H1 (cell line): ENCODE measurements around the gene PTK6. TPM values are rescaled to one million over a fixed set of nuclear protein-coding genes. Genes with fewer than 3 reads are reported as not detected.

Experiments used
- EP300 ChIP-seq, 2 experiments: IDR thresholded peaks; 1 replicate in 1 of 2; 2 replicates in 1 of 2; pipeline ENCODE4 v1.6.1; 2011 to 2012; ENCODE audit warnings: low read depth in 2 of 2, low read length in 2 of 2, mild to moderate bottlenecking in 2 of 2, borderline replicate concordance in 1 of 2, inconsistent platforms in 1 of 2, moderate library complexity in 1 of 2
- HDAC6 ChIP-seq: IDR thresholded peaks from one replicate; pipeline ENCODE4 v1.7.1; 2012; ENCODE audit warnings: low read depth, mild to moderate bottlenecking, inconsistent platforms, low read length, moderate library complexity
- polyA plus RNA-seq, 7 experiments: library from polyadenylated mRNA; depleted of rRNA in 3 of 7; stranded (reverse) in 5 of 7; unstranded in 2 of 7; fragments of >200 nt in 5 of 7; fragments of 200-250 nt in 2 of 7; gene quantifications; 1 replicate in 5 of 7; 2 replicates in 1 of 7; 4 replicates in 1 of 7; pipeline versions ENCODE4 v1.2.1 to v1.2.3, GENCODE V29; 2011 to 2013; ENCODE audit warnings: missing spikeins in 2 of 7, mixed read lengths in 2 of 7
- total RNA-seq: library from RNA; stranded (reverse); fragmentation: NEBNext Ultra II Directional; extraction: Animal tissue kit (Norgen Biotek cat#: 25700); gene quantifications from 2 replicates; pipeline ENCODE4 v1.2.1, GENCODE V29; 2021

The PTK6 gene
- total and polyA plus RNA-seq, 2 of the 8 experiments (the other 6 are each of a cell fraction or from before 2014, with no cell fraction given), result 0.12 to 0.19 TPM

DNA sequence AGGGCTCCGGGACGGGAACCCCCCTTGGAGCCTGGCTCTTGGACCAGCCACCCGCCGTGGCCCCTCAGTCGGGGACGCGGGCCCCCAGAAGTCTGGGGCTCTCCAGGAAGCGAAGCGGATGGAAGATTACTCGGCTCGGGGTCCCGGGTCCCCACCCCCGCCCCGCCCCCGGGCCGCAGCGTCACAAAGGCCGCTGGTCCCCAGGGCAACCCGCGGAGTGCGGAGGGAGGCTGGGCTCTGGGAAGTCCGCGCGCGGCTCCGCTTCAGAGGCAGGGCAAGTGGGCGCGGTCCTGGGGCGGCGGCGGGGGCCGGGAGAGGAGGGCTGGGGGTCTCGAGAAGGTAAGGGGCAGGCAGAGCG, 16.7 kb upstream of the PTK6 start, which contains the start of gene FNDC11 (continued):
- TF ChIP-seq EP300 (IDR thresholded peaks at IDR 0.05; ENCODE audit: borderline replicate concordance in 1 of 2, low read depth in 2 of 2, low read length in 2 of 2) (no peak), HDAC6 (no peak)
- TF ChIP-seq, all 59 proteins: peak for 2
